IMR-90 (cell line): ENCODE results near the gene ELP4. TPM values are rescaled to one million over a fixed set of nuclear protein-coding genes. Genes with fewer than 3 reads are reported as not detected.

Experiments used
- ATAC-seq: fragments of 200-7000 bp; cut with Tn5 transposase; 2 replicates; pipeline ENCODE4 v1.9.1; 2020; ENCODE audit warnings: low read depth, mild to moderate bottlenecking, moderate library complexity
- BruUV-seq: library from RNA; stranded (reverse); fragments of 400-500 nt; replicated peaks from 2 replicates; lab custom pipeline; 2021; lab: Mats Ljungman, UMichigan
- CTCF ChIA-PET: fragments of 300-600 bp; formaldehyde crosslinking; extraction: SDS; loops from one replicate; lab custom pipeline; 2021; ENCODE audit warnings: antibody characterized with exemption; lab: Yijun Ruan, JAX
- POLR2A ChIA-PET: fragments of 300-600 bp; sonication (Branson Sonifier 250); formaldehyde crosslinking; loops from one replicate; lab custom pipeline; 2022; ENCODE audit warnings: antibody characterized with exemption; ENCODE audit not compliant: unreplicated experiment; lab: Charles Lee
- DNase-seq: peaks from one replicate; pipeline ENCODE4 v3.0.0; 2013
- H2AFZ ChIP-seq: replicated peaks from 2 replicates; pipeline ENCODE3; 2013; ENCODE audit warnings: low read length, mild to moderate bottlenecking; ENCODE audit not compliant: poor library complexity
- H2AK5ac ChIP-seq: 2 replicates; pipeline ENCODE4 v1.6.1; 2013; ENCODE audit warnings: low read depth, low read length, inconsistent platforms
- H2AK9ac ChIP-seq: replicated peaks from 2 replicates; pipeline ENCODE3; 2013; ENCODE audit warnings: mild to moderate bottlenecking, low read depth, low read length, moderate library complexity; ENCODE audit not compliant: poor library complexity
- H2BK120ac ChIP-seq: 2 replicates; pipeline ENCODE4 v1.6.1; 2013; ENCODE audit warnings: low read depth, low read length, inconsistent platforms
- H2BK15ac ChIP-seq: 3 replicates; pipeline ENCODE4 v1.6.1; 2013; ENCODE audit warnings: low read depth, low read length, inconsistent platforms
- H2BK20ac ChIP-seq: 2 replicates; pipeline ENCODE4 v1.6.1; 2013; ENCODE audit warnings: low read depth, mild to moderate bottlenecking, inconsistent platforms, low read length, moderate library complexity
- H2BK5ac ChIP-seq: 2 replicates; pipeline ENCODE4 v1.6.1; 2013; ENCODE audit warnings: mild to moderate bottlenecking, low read depth, low read length, inconsistent platforms; ENCODE audit not compliant: poor library complexity, severe bottlenecking
- H3K14ac ChIP-seq: replicated peaks from 2 replicates; pipeline ENCODE4 v1.6.1; 2013; ENCODE audit warnings: low read depth, low read length, inconsistent platforms
- H3K18ac ChIP-seq: 2 replicates; pipeline ENCODE4 v1.6.1; 2013; ENCODE audit warnings: low read depth, low read length, control low read depth
- H3K23ac ChIP-seq: 2 replicates; pipeline ENCODE4 v1.6.1; 2013; ENCODE audit warnings: low read depth, low read length, inconsistent platforms
- H3K27ac ChIP-seq: 2 replicates; pipeline ENCODE4 v1.5.1; 2013; ENCODE audit warnings: mild to moderate bottlenecking, control low read depth, low read length; ENCODE audit not compliant: insufficient read depth
- H3K27me3 ChIP-seq: 2 replicates; pipeline ENCODE4 v1.6.1; 2013; ENCODE audit warnings: low read length; ENCODE audit not compliant: control insufficient read depth, insufficient read depth
- H3K36me3 ChIP-seq: 2 replicates; pipeline ENCODE4 v1.6.1; 2013; ENCODE audit warnings: low read length, mixed read lengths; ENCODE audit not compliant: control insufficient read depth, insufficient read depth
- H3K4ac ChIP-seq: 2 replicates; pipeline ENCODE4 v1.6.1; 2013; ENCODE audit warnings: low read depth, low read length, inconsistent platforms
- H3K4me1 ChIP-seq: 2 replicates; pipeline ENCODE4 v1.6.1; 2013; ENCODE audit warnings: low read length, mixed read lengths; ENCODE audit not compliant: control insufficient read depth, insufficient read depth
- H3K4me2 ChIP-seq: 2 replicates; pipeline ENCODE4 v1.6.1; 2013; ENCODE audit warnings: low read depth, mild to moderate bottlenecking, control low read depth, low read length, moderate library complexity
- H3K4me3 ChIP-seq: 2 replicates; pipeline ENCODE4 v1.5.1; 2013; ENCODE audit warnings: low read depth, mild to moderate bottlenecking, control low read depth, low read length, moderate library complexity; ENCODE audit not compliant: insufficient read depth
- H3K56ac ChIP-seq: 2 replicates; pipeline ENCODE4 v1.6.1; 2013; ENCODE audit warnings: low read length, inconsistent platforms; ENCODE audit not compliant: insufficient read depth; ENCODE audit errors: extremely low read depth
- H3K79me1 ChIP-seq, 2 experiments: 2 replicates each; pipeline ENCODE4 v1.6.1; 2013; ENCODE audit warnings: low read length in 2 of 2, inconsistent platforms in 1 of 2, low read depth in 1 of 2
- H3K9ac ChIP-seq: 2 replicates; pipeline ENCODE4 v1.6.1; 2013; ENCODE audit warnings: low read depth, low read length, control low read depth
- H3K9me1 ChIP-seq: 2 replicates; pipeline ENCODE4 v1.6.1; 2013; ENCODE audit warnings: low read length, inconsistent platforms; ENCODE audit not compliant: insufficient read depth
- H3K9me3 ChIP-seq: 2 replicates; pipeline ENCODE4 v1.6.1; 2013; ENCODE audit warnings: low read length; ENCODE audit not compliant: control insufficient read depth, insufficient read depth
- H4K20me1 ChIP-seq: 2 replicates; pipeline ENCODE4 v1.6.1; 2013; ENCODE audit warnings: low read length, inconsistent platforms; ENCODE audit not compliant: insufficient read depth
- H4K5ac ChIP-seq: 2 replicates; pipeline ENCODE4 v1.6.1; 2013; ENCODE audit warnings: mild to moderate bottlenecking, low read depth, low read length, control low read depth
- H4K8ac ChIP-seq, 2 experiments: 2 replicates each; pipeline ENCODE4 v1.6.1; 2013; ENCODE audit warnings: low read depth in 2 of 2, low read length in 2 of 2, control low read depth in 1 of 2, inconsistent platforms in 1 of 2
- H4K91ac ChIP-seq: 2 replicates; pipeline ENCODE4 v1.6.1; 2013; ENCODE audit warnings: low read depth, low read length, inconsistent platforms; ENCODE audit not compliant: insufficient read depth
- RCOR1 ChIP-seq: IDR thresholded peaks from 2 replicates; pipeline ENCODE4 v1.6.1; 2012; ENCODE audit warnings: mild to moderate bottlenecking, low read length, improper control_type of control experiment; ENCODE audit not compliant: insufficient replicate concordance
- WGBS, 2 experiments: methylation state at CpG; one replicate each; pipeline versions ENCODE4 v1.1.5 to v1.1.7; 2013; ENCODE audit warnings: missing lambda C conversion rate in 2 of 2; ENCODE audit not compliant: insufficient read length in 1 of 2; ENCODE audit errors: extremely low coverage in 2 of 2; 5-methylcytosine and 5-hydroxymethylcytosine counted together
- dilution Hi-C: fragments of 300-500 bp; cut with HindIII; formaldehyde crosslinking; loops from one replicate; pipeline ENCODE4 v1.14.3; 2018; ENCODE audit warnings: low sequenced_read_pairs; ENCODE audit not compliant: unreplicated experiment
- in situ Hi-C: fragments of 300-500 bp; cut with MboI; formaldehyde crosslinking; loops from 3 replicates; pipeline ENCODE4 v1.14.3; 2019; ENCODE audit warnings: low sequenced_read_pairs, inconsistent platforms, mixed read lengths
- intact Hi-C: fragments of 100-400 bp; cut with micrococcal nuclease; formaldehyde crosslinking; loops from 2 replicates; pipeline ENCODE4 v1.10.0; 2022
- polyA plus RNA-seq, 3 experiments: library from polyadenylated mRNA; depleted of rRNA; stranded (reverse); fragments of >200 nt; gene quantifications; 2 replicates each; pipeline ENCODE4 v1.2.3, GENCODE V29; 2012; ENCODE audit warnings: low replicate concordance in 1 of 3
- total RNA-seq: library from RNA; depleted of rRNA; stranded (reverse); fragments of >200 nt; gene quantifications from 2 replicates; pipeline ENCODE4 v1.2.3, GENCODE V29; 2012
- TF ChIP-seq, protein P1 (sequence below): fragments of 150-350 bp; IDR thresholded peaks from 2 replicates; pipeline ENCODE4 v1.6.1; 2016; ENCODE audit warnings: low read depth, mild to moderate bottlenecking, low read length, moderate library complexity, borderline replicate concordance

The ELP4 gene
- total and polyA plus RNA-seq, 2 of the 4 experiments (the other 2 are of a cell fraction) = 8.4 to 20.4 TPM

DNA sequence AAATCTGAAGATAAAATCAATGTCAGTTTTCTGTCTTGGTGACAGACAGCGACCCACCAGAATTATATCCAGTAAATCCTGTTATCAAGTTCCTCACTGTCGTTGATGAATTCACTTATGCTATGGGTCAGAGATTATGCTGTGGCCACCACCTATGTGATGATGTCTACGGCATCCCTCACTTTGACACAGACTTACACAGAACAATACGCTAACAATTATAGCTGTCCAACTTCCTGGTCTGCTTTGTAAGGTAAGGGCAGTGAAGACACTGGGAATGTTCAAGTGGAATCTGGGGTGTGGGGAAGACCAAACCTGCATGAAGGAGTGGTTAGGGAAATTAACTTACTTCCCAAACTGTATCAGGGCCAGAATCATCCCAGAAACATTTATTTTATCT, 320.8 kb downstream of the ELP4 start:
- no peak for DNase-seq
- Histone ChIP-seq H3K4me3 (no peak overlapping the region), H4K5ac (no peak overlapping the region), H2BK20ac (no peak overlapping the region), H3K9ac (no peak overlapping the region), H4K91ac (no peak overlapping the region), H3K14ac (no peak overlapping the region), H3K4me1 (peaks cover 8% of the 10 kb centered on the region), H3K9me1 (no peaks in the 10 kb centered on the region; the same call in 1 of the 2 replicates), H3K4me2 (no peak overlapping the region), H2BK120ac (no peak overlapping the region), H4K20me1 (no peaks in the 10 kb centered on the region), H2AK5ac (no peak overlapping the region), H2BK15ac (no peak overlapping the region), H3K18ac (no peak overlapping the region), H3K23ac (no peak overlapping the region), H3K36me3 (no peaks in the 10 kb centered on the region), H2BK5ac (no peak overlapping the region), H4K8ac (no peak overlapping the region), H2AFZ (no peak overlapping the region), H2AK9ac (no peak overlapping the region), H3K4ac (no peak overlapping the region), H3K27ac (no peak overlapping the region), H3K9me3 (peaks cover 4% of the 10 kb centered on the region; the same call in 1 of the 2 replicates), H3K27me3 (peaks cover 65% of the 10 kb centered on the region), H3K56ac (no peak overlapping the region), H3K79me1 (no peaks in the 10 kb centered on the region)
- CTCF ChIA-PET = interaction anchor here (0.5 kb wide), 1 partner anchor 22 kb away, joined by 7 read pairs; no protein-coding TSS in a partner anchor
- POLR2A ChIA-PET = no interaction called here
- no TSS peak for BruUV-seq
- intact Hi-C loops (no loop called here), dilution Hi-C loops (no loop called here), in situ Hi-C loops (no loop called here)
- ATAC-seq = no peak
- no peak for TF ChIP-seq RCOR1
- TF ChIP-seq, protein P1, sequence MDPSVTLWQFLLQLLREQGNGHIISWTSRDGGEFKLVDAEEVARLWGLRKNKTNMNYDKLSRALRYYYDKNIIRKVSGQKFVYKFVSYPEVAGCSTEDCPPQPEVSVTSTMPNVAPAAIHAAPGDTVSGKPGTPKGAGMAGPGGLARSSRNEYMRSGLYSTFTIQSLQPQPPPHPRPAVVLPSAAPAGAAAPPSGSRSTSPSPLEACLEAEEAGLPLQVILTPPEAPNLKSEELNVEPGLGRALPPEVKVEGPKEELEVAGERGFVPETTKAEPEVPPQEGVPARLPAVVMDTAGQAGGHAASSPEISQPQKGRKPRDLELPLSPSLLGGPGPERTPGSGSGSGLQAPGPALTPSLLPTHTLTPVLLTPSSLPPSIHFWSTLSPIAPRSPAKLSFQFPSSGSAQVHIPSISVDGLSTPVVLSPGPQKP = no peak
- WGBS, 2 experiments = no CpG with 5 or more reads among the region's 4 CpGs
